GM12801 (cell line): ENCODE data around the gene SUSD4.

Source experiments
- CTCF ChIP-seq: IDR thresholded peaks from one replicate; pipeline ENCODE4 v1.5.1; 2011; ENCODE audit warnings: control low read depth; ENCODE audit not compliant: insufficient read length; ENCODE audit errors: extremely low read depth

SUSD4 gene

GRCh38 chr1:223226271-223226670 lies 137.7 kb downstream of the SUSD4 start:
- no peak for TF ChIP-seq CTCF

GRCh38 chr1:223225481-223225880 lies 138.5 kb downstream of the SUSD4 start:
- TF ChIP-seq CTCF = no peak

GRCh38 chr1:223225061-223225460 lies 138.9 kb downstream of the SUSD4 start:
- TF ChIP-seq CTCF = no peak

- TF ChIP-seq CTCF = no peak
These were observed 139.5 kb downstream of the SUSD4 start for GRCh38 chr1:223224465-223224864.

- no peak for TF ChIP-seq CTCF
These were observed 140.6 kb downstream of the SUSD4 start for GRCh38 chr1:223223091-223223995.

- no peak for TF ChIP-seq CTCF
These were observed 141.6 kb downstream of the SUSD4 start for GRCh38 chr1:223222377-223222776.

GRCh38 chr1:223221686-223222085 lies 142.3 kb downstream of the SUSD4 start:
- no peak for TF ChIP-seq CTCF
